A549 (cell line): Measurements from ENCODE around the gene OR2AJ1.
"Not testable (repeated sequence)": the region's sequence is repeated elsewhere in the genome, so short reads cannot be mapped to it uniquely, and the experiment has no call there.

Source experiments
- CTCF ChIP-seq: fragments of >200 bp; sonication (Bioruptor Twin); formaldehyde crosslinking; IDR thresholded peaks from 3 replicates; pipeline ENCODE4 v1.5.1; 2016
- EP300 ChIP-seq, 2 experiments: fragments of >200 bp; sonication (Bioruptor Twin); formaldehyde crosslinking; IDR thresholded peaks; 2 replicates in 1 of 2; 3 replicates in 1 of 2; pipeline ENCODE4 v1.6.1; 2016 to 2017
- HEYL ChIP-seq: fragments of 250-450 bp; sonication (Bioruptor Pico); IDR thresholded peaks from 2 replicates; pipeline ENCODE4 v1.8.0; 2021; ENCODE audit warnings: mild to moderate bottlenecking, moderate library complexity
- JUN ChIP-seq, 2 experiments: fragments of >200 bp; sonication (Bioruptor Twin); formaldehyde crosslinking; IDR thresholded peaks; 2 replicates in 1 of 2; 3 replicates in 1 of 2; pipeline ENCODE4 v1.6.1; 2016 to 2017
- MAFK ChIP-seq: fragments of 450-650 bp; IDR thresholded peaks from 2 replicates; pipeline ENCODE4 v1.6.1; 2014; ENCODE audit not compliant: partially characterized antibody
- NFE2L2 ChIP-seq: fragments of 150-350 bp; conservative IDR thresholded peaks from 2 replicates; pipeline ENCODE4 v1.6.1; 2014; ENCODE audit warnings: low read length
- POLR2A ChIP-seq: IDR thresholded peaks from 2 replicates; pipeline ENCODE4 v1.6.1; 2012; ENCODE audit warnings: mild to moderate bottlenecking, low read length
- USF2 ChIP-seq: fragments of 450-650 bp; IDR thresholded peaks from 2 replicates; pipeline ENCODE4 v1.6.1; 2014; ENCODE audit warnings: antibody characterized with exemption

- not testable (repeated sequence) for TF ChIP-seq CTCF; HEYL (CRISPR knock-in tag); USF2; EP300 (IDR thresholded peaks at IDR 0.05); MAFK; POLR2A; JUN (IDR thresholded peaks at IDR 0.05); NFE2L2
Observed at GRCh38 chr1:247936965-247937734, 12.5 kb downstream of the OR2AJ1 start.
